Stimulated activated CD4-positive, alpha-beta T cell treated with anti-CD3 and anti-CD28 coated beads, Interleukin-1b, Interleukin-23, amount 100 ng/mL, for 24 hours (primary cell): ENCODE data around the gene METTL16.
"Not testable (repeated sequence)": the region's sequence is repeated elsewhere in the genome, so short reads cannot be mapped to it uniquely, and the experiment has no call there.

ENCODE experiments used
- DNase-seq, 4 experiments: peaks; one replicate each; pipeline ENCODE4 v3.0.0-alpha.2; 2020; ENCODE audit warnings: low read depth in 4 of 4, low spot score in 1 of 4

The METTL16 gene

GRCh38 chr17:2453325-2453724, 58.4 kb downstream of the METTL16 start:
- DNase-seq = no peak

- DNase-seq = no peak
Observed at GRCh38 chr17:2452216-2452750, 59.4 kb downstream of the METTL16 start.

GRCh38 chr17:2450016-2450650, 61.6 kb downstream of the METTL16 start:
- no peak for DNase-seq

GRCh38 chr17:2449486-2449885, 62.2 kb downstream of the METTL16 start:
- no peak for DNase-seq

- DNase-seq = not testable (repeated sequence)
Observed at GRCh38 chr17:2447479-2447878, 64.2 kb downstream of the METTL16 start.

GRCh38 chr17:2445638-2446037, 66.0 kb downstream of the METTL16 start:
- no peak for DNase-seq

- no peak for DNase-seq
Observed at GRCh38 chr17:2444382-2444781, 67.3 kb downstream of the METTL16 start.

GRCh38 chr17:2442166-2442565, 69.5 kb downstream of the METTL16 start:
- no peak for DNase-seq

GRCh38 chr17:2440930-2441329, 70.8 kb downstream of the METTL16 start:
- no peak for DNase-seq

- not testable (repeated sequence) for DNase-seq
Observed at GRCh38 chr17:2439997-2440396, 71.7 kb downstream of the METTL16 start.

GRCh38 chr17:2438823-2439222, 72.9 kb downstream of the METTL16 start:
- DNase-seq = no peak

- no peak for DNase-seq
Observed at GRCh38 chr17:2436316-2436905, 75.3 kb downstream of the METTL16 start.

GRCh38 chr17:2435862-2436261, 75.8 kb downstream of the METTL16 start:
- no peak for DNase-seq

- no peak for DNase-seq
Observed at GRCh38 chr17:2435181-2435741, 76.4 kb downstream of the METTL16 start.

- DNase-seq = no peak
Observed at GRCh38 chr17:2433696-2434095, 78.0 kb downstream of the METTL16 start.

GRCh38 chr17:2427910-2428309, 83.8 kb downstream of the METTL16 start:
- DNase-seq = no peak

- no peak for DNase-seq
Observed at GRCh38 chr17:2427215-2427614, 84.5 kb downstream of the METTL16 start.

- no peak for DNase-seq
Observed at GRCh38 chr17:2423271-2423670, 88.4 kb downstream of the METTL16 start.

- DNase-seq = no peak
Observed at GRCh38 chr17:2421315-2422147, 90.2 kb downstream of the METTL16 start.

GRCh38 chr17:2420176-2420575, 91.5 kb downstream of the METTL16 start:
- no peak for DNase-seq

GRCh38 chr17:2419486-2419885, 92.2 kb downstream of the METTL16 start:
- DNase-seq = no peak

- no peak for DNase-seq
Observed at GRCh38 chr17:2418572-2418971, 93.1 kb downstream of the METTL16 start.
